GM10266 (cell line): ENCODE data around the gene CTTN.

Experiments
- DNase-seq: peaks from one replicate; pipeline ENCODE4 v3.0.0; 2012; ENCODE audit errors: extremely low spot score
- TF ChIP-seq, protein P1 (sequence below): IDR thresholded peaks from 2 replicates; pipeline ENCODE4 v1.5.1; 2012; ENCODE audit warnings: mild to moderate bottlenecking, low read depth; ENCODE audit not compliant: control insufficient read depth, insufficient read depth; ENCODE audit errors: missing control alignments

CTTN gene

DNA sequence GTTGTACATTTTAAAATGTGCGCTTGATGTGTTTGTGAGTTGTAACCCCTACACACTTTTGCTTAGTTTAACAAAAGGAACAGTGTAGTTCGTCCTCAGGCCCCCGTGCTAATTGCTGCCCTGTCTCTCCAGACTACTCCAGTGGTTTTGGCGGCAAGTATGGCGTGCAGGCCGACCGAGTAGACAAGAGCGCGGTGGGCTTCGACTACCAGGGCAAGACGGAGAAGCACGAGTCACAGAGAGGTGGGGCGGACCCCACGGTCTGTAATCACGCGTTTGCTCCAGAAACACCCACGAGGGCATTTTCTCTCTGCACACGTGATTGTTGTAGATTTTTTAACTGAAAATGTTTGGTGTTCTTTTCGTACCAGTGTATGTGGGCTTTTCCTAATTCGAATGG lies 18.6 kb downstream of the CTTN start:
- TF ChIP-seq, protein P1, sequence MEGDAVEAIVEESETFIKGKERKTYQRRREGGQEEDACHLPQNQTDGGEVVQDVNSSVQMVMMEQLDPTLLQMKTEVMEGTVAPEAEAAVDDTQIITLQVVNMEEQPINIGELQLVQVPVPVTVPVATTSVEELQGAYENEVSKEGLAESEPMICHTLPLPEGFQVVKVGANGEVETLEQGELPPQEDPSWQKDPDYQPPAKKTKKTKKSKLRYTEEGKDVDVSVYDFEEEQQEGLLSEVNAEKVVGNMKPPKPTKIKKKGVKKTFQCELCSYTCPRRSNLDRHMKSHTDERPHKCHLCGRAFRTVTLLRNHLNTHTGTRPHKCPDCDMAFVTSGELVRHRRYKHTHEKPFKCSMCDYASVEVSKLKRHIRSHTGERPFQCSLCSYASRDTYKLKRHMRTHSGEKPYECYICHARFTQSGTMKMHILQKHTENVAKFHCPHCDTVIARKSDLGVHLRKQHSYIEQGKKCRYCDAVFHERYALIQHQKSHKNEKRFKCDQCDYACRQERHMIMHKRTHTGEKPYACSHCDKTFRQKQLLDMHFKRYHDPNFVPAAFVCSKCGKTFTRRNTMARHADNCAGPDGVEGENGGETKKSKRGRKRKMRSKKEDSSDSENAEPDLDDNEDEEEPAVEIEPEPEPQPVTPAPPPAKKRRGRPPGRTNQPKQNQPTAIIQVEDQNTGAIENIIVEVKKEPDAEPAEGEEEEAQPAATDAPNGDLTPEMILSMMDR = no peak
- no peak for DNase-seq

DNA sequence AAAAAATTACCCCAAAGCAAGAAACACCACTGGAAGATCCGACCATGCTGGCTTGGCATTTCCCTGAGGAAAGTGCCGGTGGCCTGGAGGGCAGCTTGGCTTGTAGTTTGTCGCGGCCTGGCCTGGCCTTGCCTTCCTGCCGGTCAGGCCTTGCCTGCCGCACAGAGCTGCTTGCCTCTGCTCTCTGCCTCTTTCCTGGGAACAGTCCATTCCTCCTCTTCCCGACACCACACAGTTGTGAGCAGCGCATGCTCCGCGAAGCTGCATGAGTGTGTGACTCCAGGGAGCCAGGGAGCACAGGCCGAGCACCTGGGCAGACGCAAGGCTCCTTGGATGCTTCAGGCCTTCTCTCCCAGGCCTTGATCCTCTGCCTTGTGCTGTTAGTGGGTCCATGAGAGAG lies 19.8 kb downstream of the CTTN start:
- TF ChIP-seq, protein P1 = no peak
- DNase-seq = no peak

DNA sequence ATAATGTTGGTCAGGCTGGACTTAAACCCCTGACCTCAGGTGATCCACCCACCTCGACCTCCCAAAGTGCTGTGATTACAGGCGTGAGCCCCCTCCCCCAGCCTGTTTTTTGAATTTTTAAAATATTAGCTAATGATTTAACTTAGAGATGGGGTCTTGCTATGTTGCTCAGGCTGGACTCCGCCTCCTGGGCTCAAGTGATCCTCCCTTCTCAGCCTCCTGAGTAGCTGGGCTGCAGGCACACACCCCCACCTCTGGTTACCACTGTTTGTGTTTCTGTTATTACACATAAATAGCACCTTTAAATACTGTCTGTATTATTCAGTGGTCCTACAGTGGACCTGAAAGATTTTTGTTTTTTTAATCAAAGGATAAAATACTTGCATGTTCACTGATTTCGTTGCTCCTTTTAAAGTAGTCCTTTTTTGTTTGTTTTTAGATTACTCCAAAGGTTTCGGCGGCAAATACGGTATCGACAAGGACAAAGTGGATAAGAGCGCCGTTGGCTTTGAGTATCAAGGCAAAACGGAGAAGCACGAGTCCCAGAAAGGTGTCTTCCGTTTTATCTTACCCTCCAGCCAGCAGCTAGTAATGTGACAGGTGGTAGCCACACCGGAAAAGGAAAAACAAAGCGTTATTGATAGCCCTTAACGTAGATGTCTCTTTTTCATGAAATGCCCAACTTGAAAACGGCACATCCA lies 21.1 kb downstream of the CTTN start:
- TF ChIP-seq, protein P1 = no peak
- DNase-seq = no peak

DNA sequence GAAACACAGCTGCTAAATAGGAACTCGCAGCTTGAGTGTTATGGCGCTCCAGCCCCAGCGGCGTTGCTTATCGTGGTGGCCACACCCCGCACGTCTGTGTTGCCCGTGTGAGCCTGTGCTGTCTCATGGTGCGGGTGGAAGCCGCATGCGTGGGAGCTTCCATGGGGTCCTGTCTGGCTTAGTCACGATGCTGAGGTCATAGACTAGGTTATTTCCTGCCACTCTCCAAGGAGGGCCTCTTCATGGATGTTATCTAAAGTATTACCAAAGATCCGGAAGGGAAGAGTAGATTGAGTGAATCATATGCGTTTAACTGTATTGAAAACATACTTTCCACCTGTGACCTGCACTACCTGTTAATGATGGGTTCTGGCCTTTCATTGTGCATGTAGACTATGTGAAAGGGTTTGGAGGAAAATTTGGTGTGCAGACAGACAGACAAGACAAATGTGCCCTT lies 21.7 kb downstream of the CTTN start:
- TF ChIP-seq, protein P1 = no peak
- DNase-seq = no peak

DNA sequence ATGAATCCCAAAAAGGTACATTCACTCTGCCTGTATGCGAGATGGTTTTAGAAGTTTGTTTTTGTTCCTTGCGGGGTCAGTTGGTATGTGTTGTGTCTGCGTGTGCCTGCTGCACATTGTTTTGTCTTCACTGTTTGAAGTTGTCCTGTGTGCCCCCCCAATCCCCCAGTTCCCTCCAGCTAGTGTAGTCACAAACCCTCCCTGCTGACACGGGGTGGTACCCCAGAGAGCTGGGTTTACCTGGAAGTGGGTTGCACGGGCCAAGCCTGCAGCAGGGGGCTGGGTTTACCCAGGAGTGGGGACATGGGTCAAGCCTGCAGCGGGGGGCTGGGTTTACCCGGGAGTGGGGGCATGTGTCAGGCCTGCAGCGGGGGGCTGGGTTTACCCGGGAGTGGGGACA lies 22.2 kb downstream of the CTTN start:
- no peak for DNase-seq
- TF ChIP-seq, protein P1 = no peak

DNA sequence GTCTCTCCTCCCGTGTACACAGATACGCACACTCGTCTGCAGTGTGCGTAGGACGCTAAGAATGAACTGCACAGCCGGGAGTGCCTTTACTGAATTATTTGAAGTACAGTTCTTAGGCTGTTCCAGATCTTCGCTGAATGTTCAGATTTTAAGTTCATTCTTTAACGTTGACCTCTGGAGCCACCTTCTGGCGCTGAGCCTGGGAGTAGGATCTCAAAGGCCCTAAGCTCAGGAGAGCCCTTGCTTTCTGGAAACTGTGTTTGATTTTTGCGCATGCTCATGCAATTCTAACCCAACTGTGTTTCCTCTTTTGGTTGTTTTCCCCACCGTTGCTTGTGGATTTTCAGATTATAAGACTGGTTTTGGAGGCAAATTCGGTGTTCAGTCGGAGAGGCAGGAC lies 22.8 kb downstream of the CTTN start:
- no peak for DNase-seq
- TF ChIP-seq, protein P1 = peak; percentile 24

DNA sequence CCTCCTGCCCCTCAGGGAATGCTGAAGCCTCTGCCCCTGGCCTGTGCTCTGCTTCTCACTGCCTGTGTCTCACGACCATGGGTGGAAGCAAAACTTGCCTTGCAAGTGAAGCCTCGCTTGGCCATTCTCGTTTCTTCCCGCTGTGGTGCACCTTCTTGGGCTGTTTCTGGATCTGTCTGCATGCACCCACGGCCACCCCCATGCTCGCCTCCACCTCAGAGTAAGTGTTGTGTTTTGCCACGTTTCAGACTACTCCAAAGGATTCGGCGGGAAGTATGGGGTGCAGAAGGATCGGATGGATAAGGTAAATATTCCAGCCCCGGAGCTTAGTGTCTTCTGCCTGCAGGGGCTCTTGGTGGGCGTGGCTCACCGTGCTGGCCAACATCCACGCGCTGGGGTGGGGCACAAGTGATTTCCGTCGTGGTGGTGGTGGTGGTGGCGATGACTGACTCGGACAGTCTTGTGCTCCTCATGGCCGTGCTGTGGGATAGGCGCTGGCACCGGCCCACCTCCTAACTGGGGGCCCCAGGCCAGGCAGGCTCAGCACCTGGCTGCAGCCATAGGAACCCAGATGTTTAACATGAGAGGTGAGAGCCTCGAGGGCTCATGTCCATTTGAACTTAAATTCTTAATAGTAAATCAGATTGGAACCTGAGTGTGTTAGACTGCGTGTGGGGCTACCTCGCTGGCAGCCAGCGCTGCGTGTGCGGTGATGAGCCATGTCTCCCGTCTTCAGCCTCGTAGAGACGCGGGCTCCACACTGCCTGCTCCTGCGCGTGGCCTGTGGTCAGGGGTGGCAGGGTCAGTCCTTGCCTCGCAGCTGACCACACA lies 24.6 kb downstream of the CTTN start:
- DNase-seq = no peak
- TF ChIP-seq, protein P1 = no peak
